Panc1 (cell line): ENCODE measurements around the gene PTEN. TPM values are rescaled to one million over a fixed set of nuclear protein-coding genes. Genes with fewer than 3 reads are reported as not detected.

Experiments used
- ATAC-seq: fragments of 200-7000 bp; cut with Tn5 transposase; 2 replicates; pipeline ENCODE4 v1.9.1; 2020; ENCODE audit warnings: mild to moderate bottlenecking, moderate library complexity
- BruUV-seq: library from RNA; stranded (reverse); fragments of 400-500 nt; replicated peaks from 2 replicates; lab custom pipeline; 2021; lab: Mats Ljungman, UMichigan
- CTCF ChIA-PET: fragments of 300-600 bp; sonication (Branson Sonifier 250); formaldehyde crosslinking; loops from one replicate; lab custom pipeline; 2022; ENCODE audit warnings: antibody characterized with exemption; lab: Charles Lee
- POLR2A ChIA-PET: fragments of 300-600 bp; sonication (Branson Sonifier 250); formaldehyde crosslinking; loops from one replicate; lab custom pipeline; 2022; ENCODE audit warnings: antibody characterized with exemption; lab: Charles Lee
- DNase-seq: peaks from one replicate; pipeline ENCODE4 v3.0.0-alpha.2; 2010; ENCODE audit warnings: low read depth, low spot score
- H3K27ac ChIP-seq: 2 replicates; pipeline ENCODE4 v1.5.1; 2011; ENCODE audit warnings: mild to moderate bottlenecking, low read length, inconsistent platforms
- H3K27me3 ChIP-seq: fragments of 200-500 bp; sonication (Bioruptor generic); 2 replicates; pipeline ENCODE4 v1.6.0; 2014; ENCODE audit warnings: low read length, inconsistent platforms; ENCODE audit not compliant: control insufficient read depth, insufficient read depth
- H3K36me3 ChIP-seq: fragments of 200-500 bp; sonication (Bioruptor generic); 2 replicates; pipeline ENCODE4 v1.5.1; 2014; ENCODE audit warnings: inconsistent platforms, mild to moderate bottlenecking, low read length, moderate library complexity; ENCODE audit not compliant: control insufficient read depth, insufficient read depth
- H3K4me1 ChIP-seq: 2 replicates; pipeline ENCODE4 v1.5.1; 2011; ENCODE audit warnings: inconsistent platforms, mild to moderate bottlenecking, low read length, moderate library complexity; ENCODE audit not compliant: control insufficient read depth, insufficient read depth
- H3K4me3 ChIP-seq, 2 experiments: 2 replicates each; pipeline ENCODE4 v1.5.1; 2011 to 2012; ENCODE audit warnings: low read depth in 2 of 2, low read length in 2 of 2, mild to moderate bottlenecking in 2 of 2, inconsistent platforms in 1 of 2, moderate library complexity in 1 of 2
- H3K9me3 ChIP-seq: fragments of 200-500 bp; sonication (Bioruptor generic); 2 replicates; pipeline ENCODE4 v1.5.1; 2014; ENCODE audit warnings: low read depth, mild to moderate bottlenecking, inconsistent platforms, low read length, moderate library complexity; ENCODE audit not compliant: control insufficient read depth, insufficient read depth
- POLR2AphosphoS5 ChIP-seq: IDR thresholded peaks from 2 replicates; pipeline ENCODE4 v1.6.1; 2012; ENCODE audit warnings: mild to moderate bottlenecking, low read depth, low read length, moderate library complexity
- SIN3A ChIP-seq: IDR thresholded peaks from 2 replicates; pipeline ENCODE4 v1.6.1; 2012; ENCODE audit warnings: low read depth, mild to moderate bottlenecking, low read length, moderate library complexity, borderline replicate concordance; ENCODE audit not compliant: insufficient read depth
- TCF7L2 ChIP-seq: IDR thresholded peaks from 2 replicates; pipeline ENCODE4 v1.6.1; 2011; ENCODE audit warnings: mild to moderate bottlenecking, low read depth, low read length, inconsistent platforms
- in situ Hi-C: cut with HindIII; loops from 2 replicates; pipeline ENCODE4 v1.10.0; 2016; ENCODE audit warnings: low sequenced_read_pairs, low pct_unique_long_range_greater_than_20kb
- intact Hi-C: fragments of 100-400 bp; cut with micrococcal nuclease; formaldehyde crosslinking; loops from one replicate; pipeline ENCODE4 v1.10.0; 2022; ENCODE audit not compliant: unreplicated experiment
- total RNA-seq: library from RNA; stranded (reverse); gene quantifications from one replicate; pipeline ENCODE4 v1.2.1, GENCODE V29; 2021; ENCODE audit not compliant: unreplicated experiment
- TF ChIP-seq, protein P1 (sequence below), 2 experiments: IDR thresholded peaks; 2 replicates each; pipeline ENCODE4 v1.6.1; 2011 to 2012; ENCODE audit warnings: low read depth in 2 of 2, control low read depth in 1 of 2, low read length in 1 of 2, mild to moderate bottlenecking in 1 of 2, moderate library complexity in 1 of 2; ENCODE audit not compliant: insufficient read depth in 1 of 2
- TF ChIP-seq, protein P2 (sequence below): fragments of 450-650 bp; IDR thresholded peaks from 2 replicates; pipeline ENCODE4 v1.5.1; 2017; ENCODE audit warnings: mild to moderate bottlenecking

Gene PTEN
- total RNA-seq, 1 experiment from 2014 or later: 88.9 TPM

DNA sequence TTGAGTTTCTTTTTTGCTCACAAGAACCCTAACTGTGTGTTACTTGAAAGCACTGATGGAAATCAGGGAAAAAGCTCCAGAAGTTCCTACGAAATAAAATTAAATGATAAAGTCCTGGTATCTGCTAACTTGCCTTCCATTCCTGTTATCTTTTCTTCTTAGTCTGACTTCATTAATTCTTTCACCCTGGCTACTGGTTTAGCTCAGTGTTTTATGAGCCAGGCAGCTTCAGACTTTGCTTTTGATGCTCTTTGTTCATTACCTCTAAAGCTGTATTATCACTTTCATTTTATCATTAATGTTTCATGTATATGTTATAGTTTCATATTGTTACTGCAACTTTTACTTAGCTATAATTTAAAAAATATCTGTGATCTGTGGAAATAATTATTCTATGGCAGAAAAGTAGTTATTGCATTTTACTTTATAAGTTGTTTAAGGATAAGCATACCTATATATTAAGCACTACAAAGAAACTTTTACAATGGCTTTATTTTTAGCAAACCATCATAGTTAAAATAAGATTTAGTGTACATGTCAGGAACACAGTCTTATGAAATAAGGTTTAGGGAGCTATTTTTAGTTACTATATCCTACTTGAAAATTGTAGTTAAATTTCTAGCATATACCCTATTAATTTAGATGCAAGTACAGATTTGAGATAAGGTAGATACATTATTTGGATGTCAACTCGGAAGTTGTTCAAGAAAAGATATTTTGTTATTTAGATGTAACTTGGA lies 19.3 kb downstream of the PTEN start:
- Histone ChIP-seq H3K27ac (no peak overlapping the region), H3K9me3 (peaks cover 4% of the 10 kb centered on the region; the same call in 1 of the 2 replicates), H3K27me3 (no peaks in the 10 kb centered on the region), H3K4me1 (no peaks in the 10 kb centered on the region), H3K4me3 (no peak overlapping the region), H3K36me3 (no peaks in the 10 kb centered on the region)
- BruUV-seq: no TSS peak
- ChIA-PET POLR2A (no interaction called here), CTCF (no interaction called here)
- DNase-seq: no peak
- intact Hi-C loops (no loop called here), in situ Hi-C loops (no loop called here)
- no peak for ATAC-seq
- no peak for TF ChIP-seq TCF7L2
- TF ChIP-seq POLR2AphosphoS5: no peak
- no peak for TF ChIP-seq SIN3A
- TF ChIP-seq, protein P1, sequence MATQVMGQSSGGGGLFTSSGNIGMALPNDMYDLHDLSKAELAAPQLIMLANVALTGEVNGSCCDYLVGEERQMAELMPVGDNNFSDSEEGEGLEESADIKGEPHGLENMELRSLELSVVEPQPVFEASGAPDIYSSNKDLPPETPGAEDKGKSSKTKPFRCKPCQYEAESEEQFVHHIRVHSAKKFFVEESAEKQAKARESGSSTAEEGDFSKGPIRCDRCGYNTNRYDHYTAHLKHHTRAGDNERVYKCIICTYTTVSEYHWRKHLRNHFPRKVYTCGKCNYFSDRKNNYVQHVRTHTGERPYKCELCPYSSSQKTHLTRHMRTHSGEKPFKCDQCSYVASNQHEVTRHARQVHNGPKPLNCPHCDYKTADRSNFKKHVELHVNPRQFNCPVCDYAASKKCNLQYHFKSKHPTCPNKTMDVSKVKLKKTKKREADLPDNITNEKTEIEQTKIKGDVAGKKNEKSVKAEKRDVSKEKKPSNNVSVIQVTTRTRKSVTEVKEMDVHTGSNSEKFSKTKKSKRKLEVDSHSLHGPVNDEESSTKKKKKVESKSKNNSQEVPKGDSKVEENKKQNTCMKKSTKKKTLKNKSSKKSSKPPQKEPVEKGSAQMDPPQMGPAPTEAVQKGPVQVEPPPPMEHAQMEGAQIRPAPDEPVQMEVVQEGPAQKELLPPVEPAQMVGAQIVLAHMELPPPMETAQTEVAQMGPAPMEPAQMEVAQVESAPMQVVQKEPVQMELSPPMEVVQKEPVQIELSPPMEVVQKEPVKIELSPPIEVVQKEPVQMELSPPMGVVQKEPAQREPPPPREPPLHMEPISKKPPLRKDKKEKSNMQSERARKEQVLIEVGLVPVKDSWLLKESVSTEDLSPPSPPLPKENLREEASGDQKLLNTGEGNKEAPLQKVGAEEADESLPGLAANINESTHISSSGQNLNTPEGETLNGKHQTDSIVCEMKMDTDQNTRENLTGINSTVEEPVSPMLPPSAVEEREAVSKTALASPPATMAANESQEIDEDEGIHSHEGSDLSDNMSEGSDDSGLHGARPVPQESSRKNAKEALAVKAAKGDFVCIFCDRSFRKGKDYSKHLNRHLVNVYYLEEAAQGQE (IDR thresholded peaks at IDR 0.05; ENCODE audit: insufficient read depth in 1 of 2, low read depth in 2 of 2, low read length in 1 of 2): no peak
- TF ChIP-seq, protein P2, sequence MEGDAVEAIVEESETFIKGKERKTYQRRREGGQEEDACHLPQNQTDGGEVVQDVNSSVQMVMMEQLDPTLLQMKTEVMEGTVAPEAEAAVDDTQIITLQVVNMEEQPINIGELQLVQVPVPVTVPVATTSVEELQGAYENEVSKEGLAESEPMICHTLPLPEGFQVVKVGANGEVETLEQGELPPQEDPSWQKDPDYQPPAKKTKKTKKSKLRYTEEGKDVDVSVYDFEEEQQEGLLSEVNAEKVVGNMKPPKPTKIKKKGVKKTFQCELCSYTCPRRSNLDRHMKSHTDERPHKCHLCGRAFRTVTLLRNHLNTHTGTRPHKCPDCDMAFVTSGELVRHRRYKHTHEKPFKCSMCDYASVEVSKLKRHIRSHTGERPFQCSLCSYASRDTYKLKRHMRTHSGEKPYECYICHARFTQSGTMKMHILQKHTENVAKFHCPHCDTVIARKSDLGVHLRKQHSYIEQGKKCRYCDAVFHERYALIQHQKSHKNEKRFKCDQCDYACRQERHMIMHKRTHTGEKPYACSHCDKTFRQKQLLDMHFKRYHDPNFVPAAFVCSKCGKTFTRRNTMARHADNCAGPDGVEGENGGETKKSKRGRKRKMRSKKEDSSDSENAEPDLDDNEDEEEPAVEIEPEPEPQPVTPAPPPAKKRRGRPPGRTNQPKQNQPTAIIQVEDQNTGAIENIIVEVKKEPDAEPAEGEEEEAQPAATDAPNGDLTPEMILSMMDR: no peak

- Histone ChIP-seq H3K27me3 (no peaks in the 10 kb centered on the region), H3K36me3 (no peaks in the 10 kb centered on the region), H3K4me1 (no peaks in the 10 kb centered on the region), H3K27ac (no peak overlapping the region), H3K9me3 (peaks cover 4% of the 10 kb centered on the region; the same call in 1 of the 2 replicates), H3K4me3 (no peak overlapping the region)
- intact Hi-C loops (no loop called here), in situ Hi-C loops (no loop called here)
- DNase-seq (no peak), ATAC-seq (no peak)
- TF ChIP-seq TCF7L2 (no peak), POLR2AphosphoS5 (no peak), SIN3A (no peak)
- TF ChIP-seq, protein P2: no peak
- TF ChIP-seq, protein P1 (IDR thresholded peaks at IDR 0.05; ENCODE audit: insufficient read depth in 1 of 2, low read depth in 2 of 2, low read length in 1 of 2): no peak
- CTCF ChIA-PET: no interaction called here
- no TSS peak for BruUV-seq
- POLR2A ChIA-PET: no interaction called here
These were observed 23.2 kb downstream of the PTEN start for GRCh38 chr10:87886635-87887034.
